ENCODE data around the gene STEAP4. TPM values are rescaled to one million over a fixed set of nuclear protein-coding genes. Genes with fewer than 3 reads are reported as not detected.

The STEAP4 gene
- total and polyA plus RNA-seq, 9 of the 15 experiments (the other 6 are each of a cell fraction or from before 2014, with no cell fraction given): 0.07 TPM; not detected in 8

GRCh38 chr7:88307823-88308222 lies 1.1 kb upstream of the STEAP4 start (continued):
- TF ChIP-seq NR3C1 (CRISPR knock-in tag; IDR thresholded peaks at IDR 0.05) (no peak), ZNF583 (CRISPR knock-in tag; IDR thresholded peaks at IDR 0.05) (no peak), SIN3B (IDR thresholded peaks at IDR 0.05; ENCODE audit: low read depth) (no peak), XRCC5 (IDR thresholded peaks at IDR 0.05; ENCODE audit: low read depth, low read length) (no peak)

- 5% methylated on average over 2 of the region's 2 CpGs for WGBS (ENCODE audit: insufficient coverage, low coverage, missing lambda C conversion rate)
- Histone ChIP-seq H3K9me1 (ENCODE audit: control insufficient read depth, insufficient read depth, low read length) (no peaks in the 10 kb centered on the region), H3K4me2 (ENCODE audit: insufficient read depth, low read length) (no peak overlapping the region), H3K79me2 (ENCODE audit: control insufficient read depth, insufficient read depth, low read length) (no peaks in the 10 kb centered on the region), H3K27me3 (ENCODE audit: control insufficient read depth in 2 of 2, insufficient read depth in 2 of 2, low read length in 2 of 2) (peaks cover 2 to 15% of the 10 kb centered on the region in 2 experiments; a peak in 3 of 5 replicates), H3K36me3 (ENCODE audit: control insufficient read depth, insufficient read depth, low read length) (no peaks in the 10 kb centered on the region), H3K9me3 (replicated peaks; ENCODE audit: control insufficient read depth, insufficient read depth, low read depth, low read length) (no peaks in the 10 kb centered on the region), H3K9ac (ENCODE audit: insufficient read depth in 1 of 2, low read depth in 2 of 2, low read length in 2 of 2) (no peak overlapping the region), H2AFZ (ENCODE audit: low read depth, low read length) (no peak overlapping the region), H3K4me1 (replicated peaks in 1 of 2; ENCODE audit: control insufficient read depth in 2 of 2, insufficient read depth in 2 of 2, low read length in 2 of 2) (peaks cover 0 to 3% of the 10 kb centered on the region in 2 experiments; a peak in 1 of 5 replicates), H4K20me1 (replicated peaks; ENCODE audit: control insufficient read depth, insufficient read depth, low read length) (no peaks in the 10 kb centered on the region), H3K27ac (ENCODE audit: extremely low read depth, low read depth, low read length) (no peak overlapping the region), H3K4me3 (no peak overlapping the region)
- ChIA-PET CTCF (ENCODE audit: low intra/inter-chr PET ratio) (no interaction called here), POLR2A (interaction anchor here (0.7 kb wide), 1 partner anchor 24 kb away, joined by 3 read pairs; no protein-coding TSS in a partner anchor)
- BruUV-seq (replicated peaks): no TSS peak
- TF ChIP-seq PTRF (tag; IDR thresholded peaks at IDR 0.05) (no peak), CC2D1A (IDR thresholded peaks at IDR 0.05) (no peak), ZNF311 (CRISPR knock-in tag; IDR thresholded peaks at IDR 0.05) (no peak), USF2 (CRISPR knock-in tag; IDR thresholded peaks at IDR 0.05) (no peak), MNT (conservative IDR thresholded peaks at IDR 0.05) (no peak), HMGN3 (IDR thresholded peaks at IDR 0.05; ENCODE audit: borderline replicate concordance, extremely low read depth, insufficient read length, low read depth, low read length) (no peak), ZC3H8 (IDR thresholded peaks at IDR 0.05) (no peak), EZH2 (IDR thresholded peaks at IDR 0.05; ENCODE audit: borderline replicate concordance, low read depth, low read length) (no peak), TBP (optimal IDR thresholded peaks at IDR 0.05; ENCODE audit: low read depth, low read length) (no peak), PHB2 (IDR thresholded peaks at IDR 0.05; ENCODE audit: low read depth) (no peak), ESRRB (CRISPR knock-in tag; IDR thresholded peaks at IDR 0.05; ENCODE audit: borderline replicate concordance) (no peak), RHOXF2B (CRISPR knock-in tag; conservative IDR thresholded peaks at IDR 0.05) (no peak)
- DNase-seq (ENCODE audit: extremely low read depth in 1 of 4, low spot score in 3 of 4) (no peak), FAIRE-seq (no peak), ATAC-seq (no peak)
- in situ Hi-C loops (cut with MboI) (no loop called here), intact Hi-C loops (cut with micrococcal nuclease) (no loop called here)
These were observed 718 bp upstream of the STEAP4 start for GRCh38 chr7:88307412-88307811.
